GM19455 (cell line): ENCODE results near the gene SLC35G1.

ENCODE experiments used
- ATAC-seq: cut with Tn5 transposase; IDR thresholded peaks from one replicate; pipeline ENCODE4 v1.9.1; 2021; ENCODE audit not compliant: unreplicated experiment

SLC35G1 gene

GRCh38 chr10:93947055-93947454 lies 53.3 kb downstream of the SLC35G1 start:
- no peak for ATAC-seq

- no peak for ATAC-seq
Measured at GRCh38 chr10:93947524-93947923, 53.7 kb downstream of the SLC35G1 start.

- no peak for ATAC-seq
Measured at GRCh38 chr10:93951905-93952304, 58.1 kb downstream of the SLC35G1 start.
